GM12878 (cell line): ENCODE results near the gene HSF2BP. TPM values are rescaled to one million over a fixed set of nuclear protein-coding genes. Genes with fewer than 3 reads are reported as not detected.

Experiments
- CHD1 ChIP-seq: IDR thresholded peaks from 2 replicates; pipeline ENCODE4 v1.6.1; 2012; ENCODE audit warnings: low read depth, low read length, improper control_type of control experiment
- CHD2 ChIP-seq: IDR thresholded peaks from 2 replicates; pipeline ENCODE4 v1.6.1; 2011; ENCODE audit warnings: low read depth, low read length, improper control_type of control experiment, borderline replicate concordance
- CTCF ChIP-seq, 3 experiments: IDR thresholded peaks in 2 of 3; conservative IDR thresholded peaks in 1 of 3; 2 replicates each; pipeline ENCODE4 v1.5.1; 2011; ENCODE audit warnings: low read depth in 3 of 3, low read length in 3 of 3, mild to moderate bottlenecking in 3 of 3, control low read depth in 2 of 3, moderate library complexity in 2 of 3, inconsistent platforms in 1 of 3, mixed read lengths in 1 of 3; ENCODE audit not compliant: control insufficient read depth in 2 of 3, insufficient read depth in 1 of 3; ENCODE audit errors: extremely low read depth in 1 of 3
- DPF2 ChIP-seq: fragments of 450-650 bp; IDR thresholded peaks from 2 replicates; pipeline ENCODE4 v1.6.1; 2017; ENCODE audit warnings: mild to moderate bottlenecking
- GATAD2B ChIP-seq: fragments of 450-650 bp; conservative IDR thresholded peaks from 2 replicates; pipeline ENCODE4 v1.6.1; 2017; ENCODE audit warnings: low read depth, mild to moderate bottlenecking, moderate library complexity
- MLLT1 ChIP-seq: fragments of 450-650 bp; IDR thresholded peaks from 2 replicates; pipeline ENCODE4 v1.6.1; 2016; ENCODE audit warnings: mild to moderate bottlenecking
- POLR2AphosphoS2 ChIP-seq: IDR thresholded peaks from 2 replicates; pipeline ENCODE4 v1.6.1; 2011; ENCODE audit warnings: low read depth, mild to moderate bottlenecking, low read length, improper control_type of control experiment, moderate library complexity
- RAD21 ChIP-seq: IDR thresholded peaks from 2 replicates; pipeline ENCODE4 v1.6.1; 2011; ENCODE audit warnings: mild to moderate bottlenecking, low read depth, low read length, moderate library complexity; ENCODE audit not compliant: insufficient read depth
- REST ChIP-seq: IDR thresholded peaks from 2 replicates; pipeline ENCODE4 v1.6.1; 2012; ENCODE audit warnings: mild to moderate bottlenecking, low read depth, low read length
- SKIL ChIP-seq: fragments of 450-650 bp; IDR thresholded peaks from 2 replicates; pipeline ENCODE4 v1.6.1; 2017; ENCODE audit warnings: mild to moderate bottlenecking, low read depth, inconsistent platforms; ENCODE audit not compliant: poor library complexity, severe bottlenecking
- polyA plus RNA-seq, 11 experiments: library from polyadenylated mRNA; depleted of rRNA in 4 of 11; unstranded in 6 of 11; stranded (reverse) in 5 of 11; fragments of >200 nt; fragmentation: Nextera tagmentation in 4 of 11; fragmentation: Illumina TruSeq in 1 of 11; extraction: Ambion mirVana in 4 of 11; extraction: Trizol in 1 of 11; gene quantifications; 1 replicate in 1 of 11; 2 replicates in 10 of 11; pipeline versions ENCODE4 v1.2.1 to v1.2.3, GENCODE V29; 2011 to 2016; ENCODE audit warnings: inconsistent platforms in 2 of 11, missing spikeins in 2 of 11, low read depth in 1 of 11
- total RNA-seq, 4 experiments: library from RNA; depleted of rRNA in 3 of 4; stranded (reverse); fragments of >200 nt in 3 of 4; fragmentation: Illumina TruSeq in 1 of 4; extraction: Trizol in 1 of 4; gene quantifications; 2 replicates each; pipeline versions ENCODE4 v1.2.1 to v1.2.3, GENCODE V29; 2013 to 2021
- TF ChIP-seq, protein P1 (sequence below): IDR thresholded peaks from 2 replicates; pipeline ENCODE4 v1.6.1; 2012; ENCODE audit warnings: low read depth, low read length, improper control_type of control experiment
- TF ChIP-seq, protein P2 (sequence below): fragments of 150-350 bp; IDR thresholded peaks from 2 replicates; pipeline ENCODE4 v1.6.1; 2014; ENCODE audit warnings: mild to moderate bottlenecking, low read depth, low read length

Gene HSF2BP
- total and polyA plus RNA-seq, 10 of the 15 experiments (the other 5 are each of a cell fraction or from before 2014, with no cell fraction given) = 0.07 to 0.81 (median 0.35) TPM

- TF ChIP-seq SKIL (no peak), REST (no peak), CHD2 (no peak), CTCF (IDR thresholded peaks at IDR 0.05 in 2 of 3, conservative IDR thresholded peaks at IDR 0.05 in 1 of 3; ENCODE audit: control insufficient read depth in 2 of 3, extremely low read depth in 1 of 3, insufficient read depth in 1 of 3, low read depth in 3 of 3, low read length in 3 of 3) (no peak), CHD1 (no peak), DPF2 (no peak), RAD21 (no peak), MLLT1 (no peak), POLR2AphosphoS2 (no peak), GATAD2B (no peak)
- TF ChIP-seq, protein P1, sequence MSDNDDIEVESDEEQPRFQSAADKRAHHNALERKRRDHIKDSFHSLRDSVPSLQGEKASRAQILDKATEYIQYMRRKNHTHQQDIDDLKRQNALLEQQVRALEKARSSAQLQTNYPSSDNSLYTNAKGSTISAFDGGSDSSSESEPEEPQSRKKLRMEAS = no peak
- TF ChIP-seq, protein P2, sequence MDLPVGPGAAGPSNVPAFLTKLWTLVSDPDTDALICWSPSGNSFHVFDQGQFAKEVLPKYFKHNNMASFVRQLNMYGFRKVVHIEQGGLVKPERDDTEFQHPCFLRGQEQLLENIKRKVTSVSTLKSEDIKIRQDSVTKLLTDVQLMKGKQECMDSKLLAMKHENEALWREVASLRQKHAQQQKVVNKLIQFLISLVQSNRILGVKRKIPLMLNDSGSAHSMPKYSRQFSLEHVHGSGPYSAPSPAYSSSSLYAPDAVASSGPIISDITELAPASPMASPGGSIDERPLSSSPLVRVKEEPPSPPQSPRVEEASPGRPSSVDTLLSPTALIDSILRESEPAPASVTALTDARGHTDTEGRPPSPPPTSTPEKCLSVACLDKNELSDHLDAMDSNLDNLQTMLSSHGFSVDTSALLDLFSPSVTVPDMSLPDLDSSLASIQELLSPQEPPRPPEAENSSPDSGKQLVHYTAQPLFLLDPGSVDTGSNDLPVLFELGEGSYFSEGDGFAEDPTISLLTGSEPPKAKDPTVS = no peak
Measured at GRCh38 chr21:43632373-43632905, 26.8 kb downstream of the HSF2BP start (continued).
